ENCODE measurements around the gene CCER1. TPM values are rescaled to one million over a fixed set of nuclear protein-coding genes. Genes with fewer than 3 reads are reported as not detected.

The CCER1 gene
- total RNA-seq, 2 donors from 2014 or later, result not detected

- Mint-ChIP-seq H3K36me3 (ENCODE audit: low read depth) (no peaks in the 10 kb centered on the region), H3K9me3 (no peaks in the 10 kb centered on the region), H3K4me1 (no peaks in the 10 kb centered on the region), H3K27me3 (ENCODE audit: insufficient read depth) (no peaks in the 10 kb centered on the region), H3K27ac (no peak overlapping the region), H3K4me3 (no peak overlapping the region)
- no peak for TF ChIP-seq CTCF (conservative IDR thresholded peaks at IDR 0.05)
- Histone ChIP-seq H3K9ac (ENCODE audit: extremely low read depth, low read length, poor library complexity, severe bottlenecking) (no peak overlapping the region), H3K9me3 (ENCODE audit: control insufficient read depth, low read length) (no peaks in the 10 kb centered on the region), H3K4me3 (ENCODE audit: low read length) (no peak overlapping the region), H3K36me3 (ENCODE audit: control insufficient read depth, insufficient read depth, low read length) (no peaks in the 10 kb centered on the region), H3K27me3 (ENCODE audit: control insufficient read depth, insufficient read depth, low read length, poor library complexity, severe bottlenecking) (no peaks in the 10 kb centered on the region), H3K4me1 (ENCODE audit: control insufficient read depth, insufficient read depth, low read length) (no peaks in the 10 kb centered on the region), H3K27ac (ENCODE audit: low read depth, low read length) (no peak overlapping the region)
- 20% methylated on average over 1 of the region's 2 CpGs; no CpG with 5 or more reads in 1 of the 2 experiments for WGBS, 2 experiments (ENCODE audit: insufficient coverage in 1 of 2, insufficient read length in 1 of 2)
- no peak for DNase-seq
These were observed 9.6 kb upstream of the CCER1 start for GRCh38 chr12:90964616-90965015.

- Mint-ChIP-seq H3K9me3 (no peaks in the 10 kb centered on the region), H3K36me3 (ENCODE audit: low read depth) (no peaks in the 10 kb centered on the region), H3K4me3 (no peak overlapping the region), H3K27ac (no peak overlapping the region), H3K27me3 (ENCODE audit: insufficient read depth) (no peaks in the 10 kb centered on the region), H3K4me1 (no peaks in the 10 kb centered on the region)
- no peaks in the 10 kb centered on the region for H3K27me3 ChIP-seq (ENCODE audit: control insufficient read depth, insufficient read depth, low read length, poor library complexity, severe bottlenecking)
- no peak overlapping the region for H3K27ac ChIP-seq (ENCODE audit: low read depth, low read length)
- H3K9me3 ChIP-seq (ENCODE audit: control insufficient read depth, low read length), result no peaks in the 10 kb centered on the region
- H3K4me1 ChIP-seq (ENCODE audit: control insufficient read depth, insufficient read depth, low read length), result no peaks in the 10 kb centered on the region
- TF ChIP-seq CTCF (conservative IDR thresholded peaks at IDR 0.05), result no peak
- 94 to 100% methylated on average over 4 of the region's 6 CpGs for WGBS, 2 experiments (ENCODE audit: insufficient coverage in 1 of 2, insufficient read length in 1 of 2)
- no peaks in the 10 kb centered on the region for H3K36me3 ChIP-seq (ENCODE audit: control insufficient read depth, insufficient read depth, low read length)
- no peak for DNase-seq
- H3K9ac ChIP-seq (ENCODE audit: extremely low read depth, low read length, poor library complexity, severe bottlenecking), result no peak overlapping the region
- H3K4me3 ChIP-seq (ENCODE audit: low read length), result no peak overlapping the region
These were observed 9.0 kb upstream of the CCER1 start for GRCh38 chr12:90963946-90964345.

- TF ChIP-seq CTCF (conservative IDR thresholded peaks at IDR 0.05), result no peak
- H3K27me3 ChIP-seq (ENCODE audit: control insufficient read depth, insufficient read depth, low read length, poor library complexity, severe bottlenecking), result no peaks in the 10 kb centered on the region
- Mint-ChIP-seq H3K36me3 (ENCODE audit: low read depth) (no peaks in the 10 kb centered on the region), H3K4me1 (no peaks in the 10 kb centered on the region), H3K4me3 (no peak overlapping the region), H3K27ac (no peak overlapping the region), H3K9me3 (no peaks in the 10 kb centered on the region), H3K27me3 (ENCODE audit: insufficient read depth) (no peaks in the 10 kb centered on the region)
- DNase-seq, result no peak
- no peaks in the 10 kb centered on the region for H3K4me1 ChIP-seq (ENCODE audit: control insufficient read depth, insufficient read depth, low read length)
- H3K9ac ChIP-seq (ENCODE audit: extremely low read depth, low read length, poor library complexity, severe bottlenecking), result no peak overlapping the region
- 90 to 100% methylated on average over 3 to 4 of the region's 4 CpGs for WGBS, 2 experiments (ENCODE audit: insufficient coverage in 1 of 2, insufficient read length in 1 of 2)
- no peaks in the 10 kb centered on the region for H3K9me3 ChIP-seq (ENCODE audit: control insufficient read depth, low read length)
- H3K4me3 ChIP-seq (ENCODE audit: low read length), result no peak overlapping the region
- H3K27ac ChIP-seq (ENCODE audit: low read depth, low read length), result no peak overlapping the region
- H3K36me3 ChIP-seq (ENCODE audit: control insufficient read depth, insufficient read depth, low read length), result no peaks in the 10 kb centered on the region
These were observed 6.2 kb upstream of the CCER1 start for GRCh38 chr12:90961154-90961553.

All from endodermal cell (in vitro differentiated cells).